Panc1 (cell line): ENCODE data around the gene SPTBN1. TPM values are rescaled to one million over a fixed set of nuclear protein-coding genes. Genes with fewer than 3 reads are reported as not detected.

Source experiments
- ATAC-seq: fragments of 200-7000 bp; cut with Tn5 transposase; 2 replicates; pipeline ENCODE4 v1.9.1; 2020; ENCODE audit warnings: mild to moderate bottlenecking, moderate library complexity
- BruUV-seq: library from RNA; stranded (reverse); fragments of 400-500 nt; replicated peaks from 2 replicates; lab custom pipeline; 2021; lab: Mats Ljungman, UMichigan
- CTCF ChIA-PET: fragments of 300-600 bp; sonication (Branson Sonifier 250); formaldehyde crosslinking; loops from one replicate; lab custom pipeline; 2022; ENCODE audit warnings: antibody characterized with exemption; lab: Charles Lee
- POLR2A ChIA-PET: fragments of 300-600 bp; sonication (Branson Sonifier 250); formaldehyde crosslinking; loops from one replicate; lab custom pipeline; 2022; ENCODE audit warnings: antibody characterized with exemption; lab: Charles Lee
- DNase-seq: peaks from one replicate; pipeline ENCODE4 v3.0.0-alpha.2; 2010; ENCODE audit warnings: low read depth, low spot score
- H3K27ac ChIP-seq: 2 replicates; pipeline ENCODE4 v1.5.1; 2011; ENCODE audit warnings: mild to moderate bottlenecking, low read length, inconsistent platforms
- H3K27me3 ChIP-seq: fragments of 200-500 bp; sonication (Bioruptor generic); 2 replicates; pipeline ENCODE4 v1.6.0; 2014; ENCODE audit warnings: low read length, inconsistent platforms; ENCODE audit not compliant: control insufficient read depth, insufficient read depth
- H3K36me3 ChIP-seq: fragments of 200-500 bp; sonication (Bioruptor generic); 2 replicates; pipeline ENCODE4 v1.5.1; 2014; ENCODE audit warnings: inconsistent platforms, mild to moderate bottlenecking, low read length, moderate library complexity; ENCODE audit not compliant: control insufficient read depth, insufficient read depth
- H3K4me1 ChIP-seq: 2 replicates; pipeline ENCODE4 v1.5.1; 2011; ENCODE audit warnings: inconsistent platforms, mild to moderate bottlenecking, low read length, moderate library complexity; ENCODE audit not compliant: control insufficient read depth, insufficient read depth
- H3K4me3 ChIP-seq, 2 experiments: 2 replicates each; pipeline ENCODE4 v1.5.1; 2011 to 2012; ENCODE audit warnings: low read depth in 2 of 2, low read length in 2 of 2, mild to moderate bottlenecking in 2 of 2, inconsistent platforms in 1 of 2, moderate library complexity in 1 of 2
- H3K9me3 ChIP-seq: fragments of 200-500 bp; sonication (Bioruptor generic); 2 replicates; pipeline ENCODE4 v1.5.1; 2014; ENCODE audit warnings: low read depth, mild to moderate bottlenecking, inconsistent platforms, low read length, moderate library complexity; ENCODE audit not compliant: control insufficient read depth, insufficient read depth
- POLR2AphosphoS5 ChIP-seq: IDR thresholded peaks from 2 replicates; pipeline ENCODE4 v1.6.1; 2012; ENCODE audit warnings: mild to moderate bottlenecking, low read depth, low read length, moderate library complexity
- SIN3A ChIP-seq: IDR thresholded peaks from 2 replicates; pipeline ENCODE4 v1.6.1; 2012; ENCODE audit warnings: low read depth, mild to moderate bottlenecking, low read length, moderate library complexity, borderline replicate concordance; ENCODE audit not compliant: insufficient read depth
- TCF7L2 ChIP-seq: IDR thresholded peaks from 2 replicates; pipeline ENCODE4 v1.6.1; 2011; ENCODE audit warnings: mild to moderate bottlenecking, low read depth, low read length, inconsistent platforms
- in situ Hi-C: cut with HindIII; loops from 2 replicates; pipeline ENCODE4 v1.10.0; 2016; ENCODE audit warnings: low sequenced_read_pairs, low pct_unique_long_range_greater_than_20kb
- intact Hi-C: fragments of 100-400 bp; cut with micrococcal nuclease; formaldehyde crosslinking; loops from one replicate; pipeline ENCODE4 v1.10.0; 2022; ENCODE audit not compliant: unreplicated experiment
- total RNA-seq: library from RNA; stranded (reverse); gene quantifications from one replicate; pipeline ENCODE4 v1.2.1, GENCODE V29; 2021; ENCODE audit not compliant: unreplicated experiment
- TF ChIP-seq, protein P1 (sequence below), 2 experiments: IDR thresholded peaks; 2 replicates each; pipeline ENCODE4 v1.6.1; 2011 to 2012; ENCODE audit warnings: low read depth in 2 of 2, control low read depth in 1 of 2, low read length in 1 of 2, mild to moderate bottlenecking in 1 of 2, moderate library complexity in 1 of 2; ENCODE audit not compliant: insufficient read depth in 1 of 2
- TF ChIP-seq, protein P2 (sequence below): fragments of 450-650 bp; IDR thresholded peaks from 2 replicates; pipeline ENCODE4 v1.5.1; 2017; ENCODE audit warnings: mild to moderate bottlenecking

SPTBN1 gene
- total RNA-seq, 1 experiment from 2014 or later, result 169 TPM

DNA sequence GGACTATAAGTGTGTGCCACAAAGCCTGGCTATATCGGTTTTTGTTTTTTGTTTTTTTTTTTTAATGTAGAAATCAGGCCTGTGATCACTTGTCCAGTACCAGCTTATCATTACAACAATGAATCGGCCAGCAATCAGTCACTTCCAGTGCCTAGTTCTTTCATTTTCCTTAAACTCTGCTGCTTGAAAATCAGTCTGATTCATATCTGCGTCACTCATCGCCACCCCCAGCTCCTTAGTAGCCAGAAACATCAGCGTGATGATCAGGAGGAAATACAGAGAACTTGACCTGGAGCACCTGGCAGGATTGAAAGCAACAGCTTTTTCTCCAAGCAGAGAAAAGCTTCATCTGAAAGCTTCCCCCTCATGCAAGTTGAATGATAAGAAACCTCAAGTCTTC, 75.4 kb downstream of the SPTBN1 start:
- POLR2A ChIA-PET, result no interaction called here
- Histone ChIP-seq H3K4me1 (no peaks in the 10 kb centered on the region), H3K27ac (no peak overlapping the region), H3K27me3 (no peaks in the 10 kb centered on the region), H3K9me3 (no peaks in the 10 kb centered on the region), H3K36me3 (peaks cover 5% of the 10 kb centered on the region; the same call in 1 of the 2 replicates), H3K4me3 (no peak overlapping the region)
- BruUV-seq, result no TSS peak
- no peak for DNase-seq
- CTCF ChIA-PET, result interaction anchor here (0.7 kb wide), 1 partner anchor 425 kb away, joined by 3 read pairs; no protein-coding TSS in a partner anchor
- ATAC-seq, result no peak; the same call in 1 of the 2 replicates
- intact Hi-C loops, result no loop called here
- in situ Hi-C loops, result no loop called here
- TF ChIP-seq TCF7L2 (no peak), SIN3A (no peak), POLR2AphosphoS5 (no peak)
- TF ChIP-seq, protein P1, sequence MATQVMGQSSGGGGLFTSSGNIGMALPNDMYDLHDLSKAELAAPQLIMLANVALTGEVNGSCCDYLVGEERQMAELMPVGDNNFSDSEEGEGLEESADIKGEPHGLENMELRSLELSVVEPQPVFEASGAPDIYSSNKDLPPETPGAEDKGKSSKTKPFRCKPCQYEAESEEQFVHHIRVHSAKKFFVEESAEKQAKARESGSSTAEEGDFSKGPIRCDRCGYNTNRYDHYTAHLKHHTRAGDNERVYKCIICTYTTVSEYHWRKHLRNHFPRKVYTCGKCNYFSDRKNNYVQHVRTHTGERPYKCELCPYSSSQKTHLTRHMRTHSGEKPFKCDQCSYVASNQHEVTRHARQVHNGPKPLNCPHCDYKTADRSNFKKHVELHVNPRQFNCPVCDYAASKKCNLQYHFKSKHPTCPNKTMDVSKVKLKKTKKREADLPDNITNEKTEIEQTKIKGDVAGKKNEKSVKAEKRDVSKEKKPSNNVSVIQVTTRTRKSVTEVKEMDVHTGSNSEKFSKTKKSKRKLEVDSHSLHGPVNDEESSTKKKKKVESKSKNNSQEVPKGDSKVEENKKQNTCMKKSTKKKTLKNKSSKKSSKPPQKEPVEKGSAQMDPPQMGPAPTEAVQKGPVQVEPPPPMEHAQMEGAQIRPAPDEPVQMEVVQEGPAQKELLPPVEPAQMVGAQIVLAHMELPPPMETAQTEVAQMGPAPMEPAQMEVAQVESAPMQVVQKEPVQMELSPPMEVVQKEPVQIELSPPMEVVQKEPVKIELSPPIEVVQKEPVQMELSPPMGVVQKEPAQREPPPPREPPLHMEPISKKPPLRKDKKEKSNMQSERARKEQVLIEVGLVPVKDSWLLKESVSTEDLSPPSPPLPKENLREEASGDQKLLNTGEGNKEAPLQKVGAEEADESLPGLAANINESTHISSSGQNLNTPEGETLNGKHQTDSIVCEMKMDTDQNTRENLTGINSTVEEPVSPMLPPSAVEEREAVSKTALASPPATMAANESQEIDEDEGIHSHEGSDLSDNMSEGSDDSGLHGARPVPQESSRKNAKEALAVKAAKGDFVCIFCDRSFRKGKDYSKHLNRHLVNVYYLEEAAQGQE (IDR thresholded peaks at IDR 0.05; ENCODE audit: insufficient read depth in 1 of 2, low read depth in 2 of 2, low read length in 1 of 2), result no peak

DNA sequence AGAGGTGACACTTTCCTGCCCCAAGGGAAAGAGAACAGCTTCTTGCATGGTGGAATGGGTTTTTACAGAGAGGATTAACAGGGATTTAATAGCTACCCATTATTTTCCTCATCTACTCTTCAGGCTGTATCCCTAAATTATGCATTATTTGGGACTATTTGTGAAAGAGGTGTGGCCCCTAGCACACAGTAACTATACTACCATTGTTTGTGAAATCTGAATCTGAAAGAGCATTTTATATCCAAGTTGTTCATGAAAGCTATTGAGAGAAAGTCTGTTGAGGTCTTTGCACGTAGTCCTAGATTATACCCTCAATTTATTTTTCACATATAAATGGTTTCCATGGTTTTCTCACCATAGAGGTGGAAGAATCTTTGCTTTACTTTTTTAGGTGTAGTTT, 78.1 kb downstream of the SPTBN1 start:
- no peak for ATAC-seq
- in situ Hi-C loops, result no loop called here
- POLR2A ChIA-PET, result no interaction called here

More for the DNA sequence above, 78.1 kb downstream of the SPTBN1 start:
- Histone ChIP-seq H3K36me3 (no peaks in the 10 kb centered on the region), H3K4me1 (no peaks in the 10 kb centered on the region), H3K27ac (no peak overlapping the region), H3K4me3 (no peak overlapping the region), H3K9me3 (no peaks in the 10 kb centered on the region), H3K27me3 (no peaks in the 10 kb centered on the region)
- no TSS peak for BruUV-seq
- intact Hi-C loops, result no loop called here
- DNase-seq, result no peak
- CTCF ChIA-PET, result no interaction called here
- TF ChIP-seq, protein P2, sequence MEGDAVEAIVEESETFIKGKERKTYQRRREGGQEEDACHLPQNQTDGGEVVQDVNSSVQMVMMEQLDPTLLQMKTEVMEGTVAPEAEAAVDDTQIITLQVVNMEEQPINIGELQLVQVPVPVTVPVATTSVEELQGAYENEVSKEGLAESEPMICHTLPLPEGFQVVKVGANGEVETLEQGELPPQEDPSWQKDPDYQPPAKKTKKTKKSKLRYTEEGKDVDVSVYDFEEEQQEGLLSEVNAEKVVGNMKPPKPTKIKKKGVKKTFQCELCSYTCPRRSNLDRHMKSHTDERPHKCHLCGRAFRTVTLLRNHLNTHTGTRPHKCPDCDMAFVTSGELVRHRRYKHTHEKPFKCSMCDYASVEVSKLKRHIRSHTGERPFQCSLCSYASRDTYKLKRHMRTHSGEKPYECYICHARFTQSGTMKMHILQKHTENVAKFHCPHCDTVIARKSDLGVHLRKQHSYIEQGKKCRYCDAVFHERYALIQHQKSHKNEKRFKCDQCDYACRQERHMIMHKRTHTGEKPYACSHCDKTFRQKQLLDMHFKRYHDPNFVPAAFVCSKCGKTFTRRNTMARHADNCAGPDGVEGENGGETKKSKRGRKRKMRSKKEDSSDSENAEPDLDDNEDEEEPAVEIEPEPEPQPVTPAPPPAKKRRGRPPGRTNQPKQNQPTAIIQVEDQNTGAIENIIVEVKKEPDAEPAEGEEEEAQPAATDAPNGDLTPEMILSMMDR, result no peak
- TF ChIP-seq, protein P1 (IDR thresholded peaks at IDR 0.05; ENCODE audit: insufficient read depth in 1 of 2, low read depth in 2 of 2, low read length in 1 of 2), result no peak
- no peak for TF ChIP-seq SIN3A
- TF ChIP-seq TCF7L2, result no peak
- TF ChIP-seq POLR2AphosphoS5, result no peak
